DOHH2 (cell line): ENCODE results near the gene OR6Y1.

Experiments
- CTCF ChIP-seq: fragments of 200-600 bp; sonication (generic); IDR thresholded peaks from one replicate; pipeline ENCODE4 v1.5.1; 2014; ENCODE audit warnings: antibody characterized with exemption, mild to moderate bottlenecking, low read depth, low read length; ENCODE audit not compliant: poor library complexity, severe bottlenecking
- EZH2phosphoT487 ChIP-seq: fragments of 200-600 bp; sonication (generic); IDR thresholded peaks from 2 replicates; pipeline ENCODE4 v1.6.1; 2017; ENCODE audit warnings: borderline replicate concordance, mild to moderate bottlenecking, antibody characterized with exemption, low read length, moderate library complexity, mixed read lengths

- no peak for TF ChIP-seq CTCF
- no peak for TF ChIP-seq EZH2phosphoT487
Observed at GRCh38 chr1:158579733-158580132, 25.5 kb upstream of the OR6Y1 start, which contains the start of gene OR10X1.
